Keratinocyte (primary cell): ENCODE measurements around the gene ORM2. TPM values are rescaled to one million over a fixed set of nuclear protein-coding genes. Genes with fewer than 3 reads are reported as not detected.

ENCODE experiments used
- DNase-seq: peaks from one replicate; pipeline ENCODE4 v3.0.0-alpha.2; 2011; ENCODE audit warnings: low read depth, missing footprints, low spot score
- FAIRE-seq: peaks from 2 replicates; lab custom pipeline; 2011; peaks lifted over from hg19 to GRCh38; lab: Jason Lieb, UNC
- H2AFZ ChIP-seq: 2 replicates; pipeline ENCODE4 v1.6.0; 2012; ENCODE audit warnings: low read length, control low read depth, inconsistent platforms; ENCODE audit not compliant: control insufficient read depth
- H3K27ac ChIP-seq: 2 replicates; pipeline ENCODE4 v1.5.1; 2011; ENCODE audit warnings: low read length; ENCODE audit not compliant: control insufficient read depth, insufficient read depth
- H3K27me3 ChIP-seq: 3 replicates; pipeline ENCODE4 v1.6.0; 2011; ENCODE audit warnings: low read length; ENCODE audit not compliant: control insufficient read depth, insufficient read depth; ENCODE audit errors: extremely low read depth
- H3K36me3 ChIP-seq, 2 experiments: 2 replicates in 1 of 2; 3 replicates in 1 of 2; pipeline ENCODE4 v1.5.1; 2011; ENCODE audit warnings: low read length in 2 of 2, mild to moderate bottlenecking in 1 of 2; ENCODE audit not compliant: control insufficient read depth in 2 of 2, insufficient read depth in 2 of 2; ENCODE audit errors: extremely low read depth in 1 of 2
- H3K4me1 ChIP-seq: 3 replicates; pipeline ENCODE4 v1.5.1; 2011; ENCODE audit warnings: low read length; ENCODE audit not compliant: control insufficient read depth, insufficient read depth; ENCODE audit errors: extremely low read depth
- H3K4me2 ChIP-seq: 3 replicates; pipeline ENCODE4 v1.6.0; 2011; ENCODE audit warnings: low read depth, low read length; ENCODE audit not compliant: control insufficient read depth, insufficient read depth; ENCODE audit errors: extremely low read depth
- H3K4me3 ChIP-seq, 3 experiments: fragments of 200-600 bp in 1 of 3; sonication (generic) in 1 of 3; 2 replicates in 2 of 3; 3 replicates in 1 of 3; pipeline ENCODE4 v1.5.1; 2011 to 2016; ENCODE audit warnings: low read length in 3 of 3, mild to moderate bottlenecking in 3 of 3, control low read depth in 2 of 3, inconsistent platforms in 1 of 3, low read depth in 1 of 3, mixed read lengths in 1 of 3, mixed run types in 1 of 3, moderate library complexity in 1 of 3; ENCODE audit not compliant: control insufficient read depth in 2 of 3, insufficient read depth in 2 of 3; ENCODE audit errors: extremely low read depth in 1 of 3
- H3K79me2 ChIP-seq: 2 replicates; pipeline ENCODE4 v1.6.0; 2012; ENCODE audit warnings: low read length; ENCODE audit not compliant: control insufficient read depth, insufficient read depth
- H3K9ac ChIP-seq: 3 replicates; pipeline ENCODE4 v1.6.0; 2011; ENCODE audit warnings: low read length; ENCODE audit not compliant: control insufficient read depth, insufficient read depth; ENCODE audit errors: extremely low read depth
- H3K9me1 ChIP-seq: 3 replicates; pipeline ENCODE4 v1.6.0; 2011; ENCODE audit warnings: low read length; ENCODE audit not compliant: control insufficient read depth, insufficient read depth; ENCODE audit errors: extremely low read depth
- H3K9me3 ChIP-seq: 2 replicates; pipeline ENCODE4 v1.5.1; 2012; ENCODE audit warnings: low read depth, low read length; ENCODE audit not compliant: control insufficient read depth
- H4K20me1 ChIP-seq: 3 replicates; pipeline ENCODE4 v1.6.0; 2011; ENCODE audit warnings: low read length; ENCODE audit not compliant: control insufficient read depth, insufficient read depth; ENCODE audit errors: extremely low read depth
- CTCF ChIP-seq, 3 experiments: IDR thresholded peaks in 1 of 3; conservative IDR thresholded peaks in 1 of 3; optimal IDR thresholded peaks in 1 of 3; 2 replicates in 2 of 3; 3 replicates in 1 of 3; pipeline versions ENCODE3 to v1.5.1; 2011; ENCODE audit warnings: low read length in 3 of 3, mild to moderate bottlenecking in 3 of 3, moderate library complexity in 2 of 3, control low read depth in 1 of 3, inconsistent platforms in 1 of 3; ENCODE audit not compliant: insufficient read depth in 2 of 3; ENCODE audit errors: extremely low read depth in 1 of 3
- EZH2 ChIP-seq: IDR thresholded peaks from one replicate; pipeline ENCODE4 v1.6.1; 2012; ENCODE audit warnings: inconsistent platforms, mild to moderate bottlenecking, low read length, moderate library complexity
- dilution Hi-C: fragments of 300-500 bp; cut with MboI; formaldehyde crosslinking; loops from one replicate; pipeline ENCODE4 v1.7.0; 2020; ENCODE audit warnings: low sequenced_read_pairs; ENCODE audit not compliant: extremely low pct_ligation_motif_present
- polyA plus RNA-seq, 5 experiments: library from polyadenylated mRNA; depleted of rRNA in 3 of 5; stranded (reverse) in 3 of 5; stranded (forward) in 1 of 5; unstranded in 1 of 5; fragments of >200 nt; gene quantifications; 1 replicate in 1 of 5; 2 replicates in 3 of 5; 3 replicates in 1 of 5; pipeline versions ENCODE4 v1.2.1 to v1.2.3, GENCODE V29; 2011 to 2012; ENCODE audit warnings: missing spikeins in 2 of 5, low read depth in 1 of 5, low replicate concordance in 1 of 5

The ORM2 gene
- polyA plus RNA-seq, 1 donor (not counting 4 experiments of a cell fraction or from before 2014, with no cell fraction given) = not detected

GRCh38 chr9:114285166-114285867, 44.4 kb upstream of the ORM2 start:
- peaks cover 3 to 8% of the 10 kb centered on the region in 2 experiments for H3K36me3 ChIP-seq
- no peak overlapping the region for H3K9ac ChIP-seq
- H3K9me1 ChIP-seq = no peaks in the 10 kb centered on the region
- no peak for DNase-seq
- H3K4me3 ChIP-seq = no peak overlapping the region
- H3K27me3 ChIP-seq = no peaks in the 10 kb centered on the region
- H2AFZ ChIP-seq = no peak overlapping the region
- dilution Hi-C loops = no loop called here
- H4K20me1 ChIP-seq = no peaks in the 10 kb centered on the region
- no peak overlapping the region for H3K27ac ChIP-seq
- no peak for FAIRE-seq
- no peak overlapping the region for H3K4me2 ChIP-seq
- TF ChIP-seq EZH2 = no peak
- TF ChIP-seq CTCF (optimal IDR thresholded peaks at IDR 0.05 in 1 of 3, IDR thresholded peaks at IDR 0.05 in 1 of 3, conservative IDR thresholded peaks at IDR 0.05 in 1 of 3; ENCODE audit: extremely low read depth in 1 of 3, insufficient read depth in 2 of 3, low read length in 3 of 3) = no peak
- peaks cover 42% of the 10 kb centered on the region for H3K4me1 ChIP-seq
- no peaks in the 10 kb centered on the region for H3K9me3 ChIP-seq
- H3K79me2 ChIP-seq = no peaks in the 10 kb centered on the region

- Histone ChIP-seq H3K27ac (no peak overlapping the region), H3K9me1 (no peaks in the 10 kb centered on the region), H3K79me2 (no peaks in the 10 kb centered on the region), H2AFZ (no peak overlapping the region), H3K9me3 (no peaks in the 10 kb centered on the region), H3K4me3 (no peak overlapping the region), H3K36me3 (peaks cover 8 to 12% of the 10 kb centered on the region in 2 experiments), H4K20me1 (no peaks in the 10 kb centered on the region), H3K4me1 (peaks cover 42% of the 10 kb centered on the region), H3K4me2 (no peak overlapping the region), H3K27me3 (no peaks in the 10 kb centered on the region), H3K9ac (no peak overlapping the region)
- FAIRE-seq (no peak), DNase-seq (no peak)
- dilution Hi-C loops = no loop called here
- TF ChIP-seq CTCF (optimal IDR thresholded peaks at IDR 0.05 in 1 of 3, IDR thresholded peaks at IDR 0.05 in 1 of 3, conservative IDR thresholded peaks at IDR 0.05 in 1 of 3; ENCODE audit: extremely low read depth in 1 of 3, insufficient read depth in 2 of 3, low read length in 3 of 3) (no peak), EZH2 (no peak)
These were observed 43.5 kb upstream of the ORM2 start for GRCh38 chr9:114286146-114286679.
